PC-9 (cell line): Measurements from ENCODE around the gene RETREG2. TPM values are rescaled to one million over a fixed set of nuclear protein-coding genes. Genes with fewer than 3 reads are reported as not detected.

Experiments
- BruUV-seq: library from RNA; stranded (reverse); fragments of 400-500 nt; replicated peaks from 2 replicates; lab custom pipeline; 2021; lab: Mats Ljungman, UMichigan
- CTCF ChIA-PET: fragments of 300-600 bp; sonication (Branson Sonifier 250); formaldehyde crosslinking; loops from one replicate; lab custom pipeline; 2022; ENCODE audit warnings: antibody characterized with exemption; lab: Charles Lee
- POLR2A ChIA-PET: fragments of 300-600 bp; sonication (Branson Sonifier 250); formaldehyde crosslinking; loops from one replicate; lab custom pipeline; 2022; ENCODE audit warnings: antibody characterized with exemption; ENCODE audit not compliant: unreplicated experiment; lab: Charles Lee
- DNase-seq, 2 experiments: peaks; one replicate each; pipeline versions ENCODE4 v3.0.0 to v3.0.0-alpha.2; 2015 to 2022; ENCODE audit warnings: mixed read lengths in 1 of 2
- H2AFZ ChIP-seq: fragments of 200-600 bp; sonication (generic); 2 replicates; pipeline ENCODE4 v1.8.1; 2017; ENCODE audit warnings: antibody characterized with exemption
- H3F3A ChIP-seq: fragments of 200-600 bp; sonication (generic); 2 replicates; pipeline ENCODE4 v1.8.1; 2017; ENCODE audit warnings: antibody characterized with exemption, mild to moderate bottlenecking, low read depth; ENCODE audit not compliant: insufficient read depth
- H3K27ac ChIP-seq: fragments of 200-600 bp; sonication (generic); 2 replicates; pipeline ENCODE4 v1.6.1; 2016; ENCODE audit warnings: mixed run types
- H3K27me3 ChIP-seq: fragments of 200-600 bp; sonication (generic); 2 replicates; pipeline ENCODE4 v1.6.1; 2016; ENCODE audit warnings: low read depth, mixed run types; ENCODE audit not compliant: insufficient read depth
- H3K36me3 ChIP-seq: fragments of 200-600 bp; sonication (generic); 2 replicates; pipeline ENCODE4 v1.6.1; 2016; ENCODE audit warnings: low read depth, mixed run types
- H3K4me1 ChIP-seq: fragments of 200-600 bp; sonication (generic); replicated peaks from 2 replicates; pipeline ENCODE4 v1.6.1; 2016; ENCODE audit warnings: mixed run types; ENCODE audit not compliant: insufficient read depth
- H3K4me2 ChIP-seq: fragments of 200-600 bp; sonication (generic); 2 replicates; pipeline ENCODE4 v1.6.1; 2017; ENCODE audit warnings: mixed run types
- H3K4me3 ChIP-seq: fragments of 200-600 bp; sonication (generic); 2 replicates; pipeline ENCODE4 v1.6.1; 2016; ENCODE audit warnings: mixed run types
- H3K79me2 ChIP-seq: fragments of 200-600 bp; sonication (generic); 2 replicates; pipeline ENCODE4 v1.6.1; 2017; ENCODE audit warnings: low read depth, mixed run types
- H3K9me2 ChIP-seq: fragments of 200-600 bp; sonication (generic); 2 replicates; pipeline ENCODE4 v1.8.1; 2017; ENCODE audit warnings: mild to moderate bottlenecking; ENCODE audit not compliant: insufficient read depth
- H3K9me3 ChIP-seq: fragments of 200-600 bp; sonication (generic); 2 replicates; pipeline ENCODE4 v1.8.1; 2016; ENCODE audit warnings: low read depth; ENCODE audit not compliant: insufficient read depth
- H4K20me1 ChIP-seq: fragments of 200-600 bp; sonication (generic); 2 replicates; pipeline ENCODE4 v1.8.1; 2017; ENCODE audit not compliant: insufficient read depth
- CTCF ChIP-seq: fragments of 200-600 bp; sonication (generic); conservative IDR thresholded peaks from 2 replicates; pipeline ENCODE4 v1.6.1; 2017; ENCODE audit warnings: mixed run types, antibody characterized with exemption, mild to moderate bottlenecking, moderate library complexity
- EZH2 ChIP-seq: fragments of 200-600 bp; sonication (generic); IDR thresholded peaks from 2 replicates; pipeline ENCODE4 v1.8.0; 2017; ENCODE audit warnings: antibody characterized with exemption, low read depth
- intact Hi-C: fragments of 100-400 bp; cut with micrococcal nuclease; formaldehyde crosslinking; loops from one replicate; pipeline ENCODE4 v1.10.0; 2022; ENCODE audit not compliant: unreplicated experiment
- total RNA-seq: library from RNA; stranded (reverse); gene quantifications from 2 replicates; pipeline ENCODE4 v1.2.3, GENCODE V29; 2021

The RETREG2 gene
- total RNA-seq, 1 experiment from 2014 or later = 84.4 TPM

DNA sequence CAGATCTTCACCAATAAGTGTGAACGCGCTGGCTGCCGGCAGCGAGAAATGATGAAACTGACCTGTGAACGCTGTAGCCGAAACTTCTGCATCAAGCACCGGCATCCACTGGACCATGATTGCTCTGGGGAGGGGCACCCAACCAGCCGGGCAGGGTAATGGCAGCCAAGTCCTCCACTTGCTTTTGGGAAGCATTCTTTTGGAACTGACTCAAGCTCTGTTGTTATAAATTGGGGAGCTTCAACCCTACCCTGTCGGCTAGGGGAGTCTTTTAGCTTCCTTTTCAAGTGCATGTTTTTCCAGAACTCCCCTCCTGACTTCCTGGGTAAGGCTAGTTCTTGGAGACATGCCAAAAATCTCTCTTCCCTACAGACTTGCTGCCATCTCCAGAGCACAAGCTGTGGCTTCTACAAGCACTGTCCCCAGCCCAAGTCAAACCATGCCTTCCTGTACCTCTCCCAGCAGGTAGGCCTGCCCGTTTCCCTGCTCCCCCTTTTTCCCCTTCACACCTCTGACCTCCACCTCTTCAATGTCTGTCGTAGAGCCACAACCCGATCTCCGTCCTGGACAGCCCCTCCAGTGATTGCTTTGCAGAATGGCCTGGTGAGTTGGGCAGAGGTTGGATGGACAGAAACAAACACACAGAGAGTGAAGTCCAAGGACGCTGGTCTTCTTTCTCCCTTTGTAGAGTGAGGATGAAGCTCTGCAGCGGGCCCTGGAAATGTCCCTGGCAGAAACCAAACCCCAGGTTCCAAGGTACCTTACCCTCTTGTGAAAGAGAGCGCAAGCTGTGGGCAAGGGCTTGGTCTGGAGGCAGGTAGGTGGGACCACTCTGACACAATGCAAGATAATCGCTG, 30.0 kb downstream of the RETREG2 start:
- CTCF ChIA-PET = interaction anchor here (0.6 kb wide), 1 partner anchor 128 kb away, joined by 3 read pairs; no protein-coding TSS in a partner anchor
- Histone ChIP-seq H2AFZ (no peak overlapping the region), H3K9me3 (no peaks in the 10 kb centered on the region), H3K4me1 (peaks cover 18% of the 10 kb centered on the region), H3K27me3 (no peaks in the 10 kb centered on the region), H4K20me1 (no peaks in the 10 kb centered on the region), H3K4me3 (peak overlapping the region; percentile 78; the same call in 1 of the 2 replicates), H3F3A (peaks cover 14% of the 10 kb centered on the region; the same call in 1 of the 2 replicates), H3K9me2 (no peaks in the 10 kb centered on the region), H3K79me2 (no peaks in the 10 kb centered on the region), H3K36me3 (no peaks in the 10 kb centered on the region), H3K4me2 (peak overlapping the region; percentile 100), H3K27ac (0 out of 2 replicates have a peak overlapping the region, but pooled peaks have one; percentile 16)
- POLR2A ChIA-PET = interaction anchor here (1.1 kb wide), 1 partner anchor 10 kb away, joined by 17 read pairs; no protein-coding TSS in a partner anchor
- intact Hi-C loops = loop anchor here (1.0 to 2.0 kb wide), 3 partner anchors 9 to 71 kb away; partner anchors contain the start of genes CNPPD1 and DNAJB2
- TF ChIP-seq EZH2 = no peak
- no peak for TF ChIP-seq CTCF
- no TSS peak for BruUV-seq
- peak in 1 of 2 experiments; percentile 54 for DNase-seq

DNA sequence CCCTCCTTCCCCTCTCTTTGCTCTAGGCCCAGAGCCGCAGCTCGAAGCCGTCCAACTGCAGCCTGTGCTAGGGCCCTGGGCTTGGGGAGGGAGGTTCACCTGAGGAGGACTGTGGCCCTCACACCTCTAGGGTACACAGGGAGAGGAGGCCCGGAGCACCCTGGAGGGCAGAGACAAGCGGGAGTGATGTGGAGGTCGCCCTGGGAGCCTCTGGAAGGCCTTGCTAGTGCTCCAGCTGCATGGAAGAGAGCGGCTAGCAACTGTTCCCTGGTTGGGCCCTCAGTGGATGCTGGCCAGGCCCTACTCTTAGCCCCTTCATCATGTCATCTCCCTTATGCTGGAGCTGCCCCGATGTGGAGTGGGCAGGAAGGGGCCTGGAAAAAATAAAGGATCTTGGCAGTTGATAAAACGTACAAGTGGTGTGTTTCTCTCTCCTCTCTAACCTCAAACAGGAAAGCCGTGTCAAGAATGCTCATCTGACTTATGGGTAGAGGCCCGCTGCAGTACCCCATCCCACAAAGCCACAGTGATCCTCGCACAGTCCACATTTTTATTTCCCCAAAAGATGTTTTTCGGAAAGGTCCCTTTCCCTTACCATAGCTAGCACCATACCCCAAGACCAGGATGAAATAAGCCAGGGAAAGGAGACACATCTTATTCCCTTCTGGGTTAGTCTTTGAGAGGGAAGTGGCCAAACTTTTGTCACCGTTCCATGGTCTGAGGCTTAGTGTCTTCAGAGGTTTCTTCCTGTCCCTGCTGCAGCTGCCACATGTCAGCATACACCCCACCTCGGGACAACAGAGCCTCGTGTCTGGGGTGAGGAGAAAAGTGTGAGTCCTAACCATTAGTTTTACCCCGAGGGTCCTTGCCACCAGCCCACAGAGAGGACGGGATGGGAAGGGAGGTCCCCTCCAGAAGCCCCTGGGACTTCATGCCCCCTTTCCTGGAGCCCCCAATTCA, 31.4 kb downstream of the RETREG2 start:
- CTCF ChIA-PET = no interaction called here
- no peak overlapping the region for H3K27ac ChIP-seq
- H3K9me3 ChIP-seq = no peaks in the 10 kb centered on the region
- peaks cover 18% of the 10 kb centered on the region for H3K4me1 ChIP-seq
- DNase-seq = no peak
- H3K4me2 ChIP-seq = no peak overlapping the region
- BruUV-seq = no TSS peak
- H3K79me2 ChIP-seq = no peaks in the 10 kb centered on the region
- no peaks in the 10 kb centered on the region for H3K9me2 ChIP-seq
- POLR2A ChIA-PET = no interaction called here
- intact Hi-C loops = no loop called here
- H3K4me3 ChIP-seq = no peak overlapping the region
- H2AFZ ChIP-seq = no peak overlapping the region
- H4K20me1 ChIP-seq = no peaks in the 10 kb centered on the region
- H3K36me3 ChIP-seq = no peaks in the 10 kb centered on the region
- no peak for TF ChIP-seq CTCF
- TF ChIP-seq EZH2 = no peak
- peaks cover 14% of the 10 kb centered on the region; the same call in 1 of the 2 replicates for H3F3A ChIP-seq
- no peaks in the 10 kb centered on the region for H3K27me3 ChIP-seq
